CD4-positive, alpha-beta T cell (primary cell): ENCODE data around the gene ATP5PO. TPM values are rescaled to one million over a fixed set of nuclear protein-coding genes. Genes with fewer than 3 reads are reported as not detected.

ENCODE experiments used
- ATAC-seq: fragments of 200-7000 bp; cut with Tn5 transposase; one replicate; pipeline ENCODE4 v1.10.0; 2022; ENCODE audit warnings: mild to moderate bottlenecking; ENCODE audit not compliant: poor library complexity
- CTCF ChIA-PET: fragments of 350-600 bp; sonication (Branson Sonifier 250); formaldehyde crosslinking; loops from one replicate; lab custom pipeline; 2021; ENCODE audit warnings: antibody characterized with exemption, inconsistent platforms; lab: Charles Lee
- POLR2A ChIA-PET: fragments of 350-600 bp; sonication (Branson Sonifier 250); formaldehyde crosslinking; loops from one replicate; lab custom pipeline; 2021; ENCODE audit warnings: antibody characterized with exemption, inconsistent platforms; lab: Charles Lee
- DNase-seq, 14 experiments: peaks; one replicate each; pipeline ENCODE4 v3.0.0-alpha.2; 2013 to 2020; ENCODE audit warnings: mixed read lengths in 2 of 14
- H3K27ac ChIP-seq, 2 donors: one replicate each; pipeline versions ENCODE4 v1.5.1 to v1.7.0; 2013; ENCODE audit warnings: low read length in 2 of 2, low read depth in 1 of 2, mild to moderate bottlenecking in 1 of 2
- H3K27me3 ChIP-seq, 2 experiments: 1 replicate in 1 of 2; 2 replicates in 1 of 2; pipeline versions ENCODE4 v1.6.1 to v1.7.0; 2013; ENCODE audit warnings: low read length in 2 of 2, control low read depth in 1 of 2, mild to moderate bottlenecking in 1 of 2, moderate library complexity in 1 of 2; ENCODE audit not compliant: insufficient read depth in 2 of 2, control insufficient read depth in 1 of 2
- H3K36me3 ChIP-seq: one replicate; pipeline ENCODE4 v1.6.1; 2013; ENCODE audit warnings: low read length, control low read depth; ENCODE audit not compliant: insufficient read depth
- H3K4me1 ChIP-seq: one replicate; pipeline ENCODE4 v1.6.1; 2013; ENCODE audit warnings: low read length, control low read depth; ENCODE audit not compliant: insufficient read depth
- H3K4me3 ChIP-seq: one replicate; pipeline ENCODE4 v1.5.1; 2013; ENCODE audit warnings: mild to moderate bottlenecking, low read length, moderate library complexity
- H3K9me3 ChIP-seq, 2 experiments: 1 replicate in 1 of 2; 2 replicates in 1 of 2; pipeline versions ENCODE4 v1.6.1 to v1.7.0; 2013; ENCODE audit warnings: low read length in 2 of 2, mild to moderate bottlenecking in 2 of 2, control low read depth in 1 of 2, moderate library complexity in 1 of 2; ENCODE audit not compliant: control insufficient read depth in 1 of 2, insufficient read depth in 1 of 2
- H3K27ac Mint-ChIP-seq: one replicate; pipeline ENCODE4 v1.8.0; 2020; ENCODE audit warnings: mixed read lengths
- H3K27me3 Mint-ChIP-seq: one replicate; pipeline ENCODE4 v1.8.0; 2021; ENCODE audit warnings: mixed read lengths
- H3K36me3 Mint-ChIP-seq: one replicate; pipeline ENCODE4 v1.8.0; 2021; ENCODE audit warnings: low read depth, mixed read lengths
- H3K4me1 Mint-ChIP-seq: one replicate; pipeline ENCODE4 v1.8.0; 2021; ENCODE audit warnings: low read depth, mixed read lengths
- H3K4me3 Mint-ChIP-seq: one replicate; pipeline ENCODE4 v1.8.0; 2020; ENCODE audit warnings: mild to moderate bottlenecking, mixed read lengths
- H3K9me3 Mint-ChIP-seq: one replicate; pipeline ENCODE4 v1.8.0; 2020; ENCODE audit warnings: mixed read lengths
- CTCF ChIP-seq: fragments of 200-600 bp; IDR thresholded peaks from one replicate; pipeline ENCODE4 v1.8.0; 2022; ENCODE audit warnings: antibody characterized with exemption, mild to moderate bottlenecking
- intact Hi-C, 2 experiments: fragments of 100-400 bp; cut with DNase I in 1 of 2; cut with micrococcal nuclease in 1 of 2; formaldehyde crosslinking; loops; one replicate each; pipeline versions ENCODE4 v1.15.1 to v1.9.0; 2023 to 2025; cut with DNase I, micrococcal nuclease
- total RNA-seq, 174 experiments: library from RNA in 2 of 174; stranded (reverse) in 2 of 174; gene quantifications; one replicate each; pipeline ENCODE4 v1.2.3 and lab custom pipeline; 2021 to 2026

ATP5PO gene
- total RNA-seq, 2 experiments from 2014 or later, result 143 to 149 TPM

- H3K4me1 ChIP-seq, result peaks cover 75% of the 10 kb centered on the region
- H3K4me3 Mint-ChIP-seq, result peak overlapping the region; percentile 71
- no peak for TF ChIP-seq CTCF
- H3K9me3 ChIP-seq, result no peaks in the 10 kb centered on the region
- intact Hi-C loops, result loop anchor here (2.0 to 5.0 kb wide), 5 partner anchors 17 to 125 kb away; partner anchors contain the start of genes MRPS6 (in 1 of the 2) and SLC5A3 (in 1 of the 2)
- H3K27me3 Mint-ChIP-seq, result no peaks in the 10 kb centered on the region
- peaks cover 69% of the 10 kb centered on the region for H3K4me1 Mint-ChIP-seq
- H3K27ac ChIP-seq, result peak overlapping the region; percentile 93 to 98
- peaks cover 4% of the 10 kb centered on the region for H3K36me3 ChIP-seq
- CTCF ChIA-PET, result interaction anchor here (0.7 to 6.0 kb wide), 7 partner anchors 9 to 180 kb away, joined by 3 to 114 read pairs (median 12); partner anchors contain the start of genes MRPS6 and SLC5A3
- H3K4me3 ChIP-seq, result peak overlapping the region; percentile 45
- no peaks in the 10 kb centered on the region for H3K27me3 ChIP-seq
- peak in 13 of 14 experiments; percentile 34 to 84 (median 50) for DNase-seq
- H3K36me3 Mint-ChIP-seq, result peaks cover 31% of the 10 kb centered on the region
- H3K27ac Mint-ChIP-seq, result peak overlapping the region; percentile 93
- ATAC-seq, result peak; percentile 7
- H3K9me3 Mint-ChIP-seq, result no peaks in the 10 kb centered on the region
- POLR2A ChIA-PET, result interaction anchor here (1.2 to 8.6 kb wide), 15 partner anchors 10 to 249 kb away, joined by 3 to 519 read pairs (median 14); partner anchors contain the start of genes MRPS6 and SLC5A3
Observed at GRCh38 chr21:33949516-33950430, 34.2 kb upstream of the ATP5PO start.

GRCh38 chr21:33948951-33949444, 33.4 kb upstream of the ATP5PO start:
- no peak for TF ChIP-seq CTCF
- Mint-ChIP-seq H3K4me3 (peak overlapping the region; percentile 71), H3K27me3 (no peaks in the 10 kb centered on the region), H3K36me3 (peaks cover 39% of the 10 kb centered on the region), H3K9me3 (no peaks in the 10 kb centered on the region), H3K27ac (peak overlapping the region; percentile 93), H3K4me1 (peaks cover 75% of the 10 kb centered on the region)
- intact Hi-C loops, result loop anchor here (1.0 to 2.0 kb wide), 4 partner anchors 16 to 126 kb away; partner anchors contain the start of genes MRPS6 (in 1 of the 2) and SLC5A3 (in 1 of the 2)
- Histone ChIP-seq H3K36me3 (peaks cover 7% of the 10 kb centered on the region), H3K27me3 (no peaks in the 10 kb centered on the region), H3K9me3 (no peaks in the 10 kb centered on the region), H3K27ac (peak overlapping the region; percentile 93 to 98), H3K4me1 (peaks cover 75% of the 10 kb centered on the region), H3K4me3 (peak overlapping the region; percentile 1)
- ChIA-PET POLR2A (interaction anchor here (0.7 to 8.6 kb wide), 23 partner anchors 10 to 399 kb away, joined by 3 to 519 read pairs (median 7); partner anchors contain the start of genes MRPS6 and SLC5A3), CTCF (interaction anchor here (0.7 to 6.0 kb wide), 7 partner anchors 10 to 125 kb away, joined by 3 to 114 read pairs (median 12); partner anchors contain the start of genes MRPS6 and SLC5A3)
- no peak for ATAC-seq
- DNase-seq, result peak in 1 of 14 experiments; percentile 40
